Measurements from ENCODE around the gene FBXO2. TPM values are rescaled to one million over a fixed set of nuclear protein-coding genes. Genes with fewer than 3 reads are reported as not detected.

FBXO2 gene, protein sequence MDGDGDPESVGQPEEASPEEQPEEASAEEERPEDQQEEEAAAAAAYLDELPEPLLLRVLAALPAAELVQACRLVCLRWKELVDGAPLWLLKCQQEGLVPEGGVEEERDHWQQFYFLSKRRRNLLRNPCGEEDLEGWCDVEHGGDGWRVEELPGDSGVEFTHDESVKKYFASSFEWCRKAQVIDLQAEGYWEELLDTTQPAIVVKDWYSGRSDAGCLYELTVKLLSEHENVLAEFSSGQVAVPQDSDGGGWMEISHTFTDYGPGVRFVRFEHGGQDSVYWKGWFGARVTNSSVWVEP
- polyA plus RNA-seq (2011; rRNA removed) (1.5 and 2.2 TPM in 2 replicates), polyA minus RNA-seq (2011; rRNA and poly(A)+ RNA removed) (0.24 and 0.77 TPM in 2 replicates)

DNA sequence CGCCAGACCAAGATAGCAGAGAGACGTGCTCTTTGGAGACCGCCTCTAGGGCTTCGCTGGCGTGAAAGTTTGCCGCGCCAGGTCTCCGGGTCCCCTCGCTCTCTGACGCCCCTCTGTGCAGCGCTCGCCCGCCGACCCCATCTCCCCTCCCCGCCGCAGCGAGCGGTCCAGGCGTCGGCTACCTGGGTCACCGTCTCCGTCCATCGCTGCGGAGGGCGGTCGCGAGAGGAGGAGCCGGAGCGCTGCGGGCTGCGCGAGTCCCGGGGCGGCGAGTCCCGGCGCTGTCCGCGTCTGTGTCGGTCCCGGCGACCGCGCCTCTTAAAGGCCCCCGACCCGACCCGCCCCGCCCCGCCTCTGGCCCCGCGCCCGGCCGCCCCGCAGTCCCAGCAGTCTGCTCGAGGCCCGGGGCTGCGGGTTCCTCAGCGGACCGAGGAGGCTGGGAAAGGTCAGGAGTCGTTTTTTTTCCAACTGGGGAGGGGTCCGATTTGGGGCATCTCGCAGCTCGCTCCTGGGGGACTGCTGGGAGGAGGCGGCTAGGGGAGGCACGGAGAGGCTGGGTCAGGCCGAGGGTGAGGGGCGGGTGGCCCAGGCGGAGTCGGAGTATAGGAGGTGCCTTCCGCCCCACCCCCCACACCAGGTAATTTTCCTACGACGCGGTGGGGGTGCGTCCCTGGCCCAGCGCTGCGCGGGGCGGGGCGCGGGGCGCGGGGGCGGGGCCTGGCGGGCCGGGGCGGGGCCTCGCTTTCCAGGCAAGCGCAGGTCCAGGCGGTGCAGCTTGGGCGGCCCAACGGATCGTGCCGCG, at the start of gene FBXO2, which contains the start of gene FBXO44:
Gene FBXO2 (minus strand): TSS at position 293 of the 802 bp plus-strand sequence. CDS start 89 bp downstream, at position 204.
Gene FBXO44 (plus strand): TSS at position 741 of the 802 bp plus-strand sequence. CDS start 959 bp downstream, outside the sequence.
- 0 out of 2 replicates have a peak, but pooled peaks cover 4% of the 10 kb centered on the region for H3K27me3 ChIP-seq (ENCODE audit: control insufficient read depth, insufficient read depth, low read length)
- H3K4me3 ChIP-seq (ENCODE audit: low read depth, low read length) = peak within 1 kb of the TSS; percentile 84
- peaks cover 4% of the 10 kb centered on the region; the same call in 1 of the 2 replicates for H3K36me3 ChIP-seq (ENCODE audit: control insufficient read depth, insufficient read depth, low read length)
- no peak for DNase-seq (ENCODE audit: low read depth)
- ChIA-PET POLR2A (no interaction called here), CTCF (interaction anchor here (1.5 to 2.8 kb wide), 4 partner anchors 9 to 618 kb away, joined by 5 to 18 read pairs (median 15); partner anchors contain the start of gene FBXO6)
- TF ChIP-seq, protein P1, sequence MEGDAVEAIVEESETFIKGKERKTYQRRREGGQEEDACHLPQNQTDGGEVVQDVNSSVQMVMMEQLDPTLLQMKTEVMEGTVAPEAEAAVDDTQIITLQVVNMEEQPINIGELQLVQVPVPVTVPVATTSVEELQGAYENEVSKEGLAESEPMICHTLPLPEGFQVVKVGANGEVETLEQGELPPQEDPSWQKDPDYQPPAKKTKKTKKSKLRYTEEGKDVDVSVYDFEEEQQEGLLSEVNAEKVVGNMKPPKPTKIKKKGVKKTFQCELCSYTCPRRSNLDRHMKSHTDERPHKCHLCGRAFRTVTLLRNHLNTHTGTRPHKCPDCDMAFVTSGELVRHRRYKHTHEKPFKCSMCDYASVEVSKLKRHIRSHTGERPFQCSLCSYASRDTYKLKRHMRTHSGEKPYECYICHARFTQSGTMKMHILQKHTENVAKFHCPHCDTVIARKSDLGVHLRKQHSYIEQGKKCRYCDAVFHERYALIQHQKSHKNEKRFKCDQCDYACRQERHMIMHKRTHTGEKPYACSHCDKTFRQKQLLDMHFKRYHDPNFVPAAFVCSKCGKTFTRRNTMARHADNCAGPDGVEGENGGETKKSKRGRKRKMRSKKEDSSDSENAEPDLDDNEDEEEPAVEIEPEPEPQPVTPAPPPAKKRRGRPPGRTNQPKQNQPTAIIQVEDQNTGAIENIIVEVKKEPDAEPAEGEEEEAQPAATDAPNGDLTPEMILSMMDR (IDR thresholded peaks at IDR 0.05; ENCODE audit: insufficient read depth, low read depth, low read length) = no peak

DNA sequence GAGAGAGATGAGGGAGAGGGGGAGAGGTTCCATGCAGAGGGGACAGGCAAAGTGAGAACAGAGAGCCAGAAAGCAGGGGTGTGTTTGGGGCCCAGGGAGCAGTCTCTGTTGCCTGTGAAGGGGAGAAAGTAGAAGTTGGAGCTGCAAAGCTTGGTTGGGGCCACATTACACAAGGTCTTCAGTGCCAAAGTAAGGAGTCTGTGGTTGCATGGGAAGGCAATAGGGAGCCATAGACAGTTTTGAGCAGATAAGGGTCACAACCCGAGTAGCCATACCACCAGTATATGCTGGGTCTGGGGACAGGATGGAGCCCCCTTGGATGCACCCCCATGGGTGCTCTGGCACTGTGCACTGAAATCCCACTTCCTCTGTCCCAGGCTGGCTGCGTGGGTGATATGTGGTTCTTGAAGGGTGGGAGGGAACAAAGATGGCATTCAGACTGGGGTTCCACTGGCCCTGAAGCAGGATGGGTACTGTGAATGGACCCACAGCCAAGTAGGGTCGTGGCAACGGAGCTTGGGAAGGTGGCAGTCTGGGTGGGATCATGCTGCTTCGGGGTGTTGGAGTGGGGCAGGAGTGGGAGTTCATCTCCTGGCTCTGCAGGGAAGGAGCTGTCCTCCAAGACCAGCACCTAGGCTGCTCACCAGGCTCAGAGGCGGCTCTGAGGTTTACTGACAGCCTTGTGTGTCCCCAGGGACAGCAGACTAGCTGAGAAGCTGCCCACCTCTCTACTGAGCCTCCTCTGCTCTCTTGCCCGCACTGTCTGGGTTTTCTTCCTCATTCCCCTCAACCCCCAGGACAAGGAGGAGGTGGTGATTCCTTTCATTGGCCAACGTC, 49.3 kb upstream of the FBXO2 start:
- no peak for DNase-seq (ENCODE audit: low read depth)
- H3K27me3 ChIP-seq (ENCODE audit: control insufficient read depth, insufficient read depth, low read length) = peaks cover 23% of the 10 kb centered on the region
- H3K4me3 ChIP-seq (ENCODE audit: low read depth, low read length) = no peak overlapping the region
- CTCF ChIA-PET = interaction anchor here (1.8 kb wide), 1 partner anchor 16 kb away, joined by 7 read pairs; no protein-coding TSS in a partner anchor
- POLR2A ChIA-PET = no interaction called here
- TF ChIP-seq, protein P1 (IDR thresholded peaks at IDR 0.05; ENCODE audit: insufficient read depth, low read depth, low read length) = no peak
- no peaks in the 10 kb centered on the region for H3K36me3 ChIP-seq (ENCODE audit: control insufficient read depth, insufficient read depth, low read length)

DNA sequence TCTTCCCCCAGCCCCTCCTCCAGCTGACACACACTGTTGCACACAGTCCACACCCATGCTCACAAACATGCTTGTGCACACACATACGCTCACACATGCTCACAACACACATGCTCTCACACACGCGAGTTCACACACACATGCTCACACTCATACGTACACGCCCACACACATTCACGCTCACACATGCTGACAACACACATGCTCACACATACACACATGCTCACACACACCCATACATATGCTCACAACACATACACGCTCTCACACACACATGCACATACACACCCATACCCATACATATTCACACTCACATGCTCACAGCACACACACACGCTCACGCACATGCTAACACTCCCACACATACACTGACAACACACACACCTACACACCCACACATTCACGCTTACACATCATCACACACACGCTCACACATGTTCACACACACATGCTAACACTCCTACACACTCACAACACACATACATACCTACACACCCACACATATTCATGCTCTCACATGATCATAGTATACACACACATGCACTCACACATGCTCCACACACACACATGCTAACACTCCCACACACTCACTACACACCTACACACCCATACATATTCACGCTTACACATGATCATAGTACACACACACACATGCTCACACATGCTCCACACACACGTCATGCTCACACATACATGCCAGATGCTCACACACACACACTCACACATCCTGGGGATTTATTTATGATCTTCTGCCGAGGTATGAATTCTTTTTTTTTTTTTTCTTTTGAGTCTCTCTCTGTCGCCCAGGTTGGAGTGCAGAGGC, 48.0 kb upstream of the FBXO2 start:
- Histone ChIP-seq H3K27me3 (ENCODE audit: control insufficient read depth, insufficient read depth, low read length) (peaks cover 27% of the 10 kb centered on the region), H3K4me3 (ENCODE audit: low read depth, low read length) (no peak overlapping the region), H3K36me3 (ENCODE audit: control insufficient read depth, insufficient read depth, low read length) (no peaks in the 10 kb centered on the region)
- DNase-seq (ENCODE audit: low read depth) = no peak
- ChIA-PET CTCF (no interaction called here), POLR2A (no interaction called here)
- TF ChIP-seq, protein P1 (IDR thresholded peaks at IDR 0.05; ENCODE audit: insufficient read depth, low read depth, low read length) = no peak

DNA sequence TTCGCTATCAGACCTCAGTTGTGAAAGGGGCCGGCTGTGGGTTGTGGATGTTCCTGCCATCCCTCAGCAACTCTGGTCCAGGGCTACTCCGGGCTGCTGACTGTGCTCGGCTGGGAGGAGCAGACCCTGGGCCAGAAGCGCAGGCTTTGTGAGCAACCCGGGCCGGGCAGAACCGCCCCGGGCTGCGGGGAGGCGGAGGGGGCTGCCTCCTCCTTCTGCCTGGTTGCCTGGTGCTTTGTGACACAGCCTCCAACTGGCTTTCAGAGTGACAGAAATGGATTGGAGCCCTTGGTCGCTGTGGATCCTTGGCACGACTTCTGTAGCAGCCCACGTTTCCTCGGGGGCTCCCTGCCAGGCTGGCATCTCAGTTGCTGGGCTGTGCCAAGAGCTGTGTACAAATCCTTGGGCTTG, 47.3 kb upstream of the FBXO2 start:
- DNase-seq (ENCODE audit: low read depth) = no peak
- H3K27me3 ChIP-seq (ENCODE audit: control insufficient read depth, insufficient read depth, low read length) = peaks cover 29% of the 10 kb centered on the region
- POLR2A ChIA-PET = no interaction called here
- H3K4me3 ChIP-seq (ENCODE audit: low read depth, low read length) = no peak overlapping the region
- H3K36me3 ChIP-seq (ENCODE audit: control insufficient read depth, insufficient read depth, low read length) = no peaks in the 10 kb centered on the region
- TF ChIP-seq, protein P1 (IDR thresholded peaks at IDR 0.05; ENCODE audit: insufficient read depth, low read depth, low read length) = no peak
- CTCF ChIA-PET = interaction anchor here (1.7 to 7.9 kb wide), 3 partner anchors 8 to 56 kb away, joined by 3 to 30 read pairs (median 4); no protein-coding TSS in a partner anchor

Data from BJ (cell line).